ENCODE results near the gene POLR2I. TPM values are rescaled to one million over a fixed set of nuclear protein-coding genes. Genes with fewer than 3 reads are reported as not detected.

Gene POLR2I
- total RNA-seq, 1 donor from 2014 or later: 88.5 TPM

Other genes with a start within 250 kb of the POLR2I start
- 1.1 and 8.4 TPM in 2 replicates for gene APLP1, start 246.3 kb downstream of the POLR2I start, total RNA-seq
- gene NFKBID, start 214.3 kb downstream of the POLR2I start, total RNA-seq: 3.9 and 10.7 TPM in 2 replicates
- not detected in 2 replicates for gene HCST, start 212.3 kb downstream of the POLR2I start, total RNA-seq
- not detected in 2 replicates for gene TYROBP, start 206.6 kb downstream of the POLR2I start, total RNA-seq
- gene LRFN3, start 178.5 kb downstream of the POLR2I start, total RNA-seq: 6.2 and 12.7 TPM in 2 replicates
- gene SDHAF1, start 119.7 kb downstream of the POLR2I start, total RNA-seq: 23.2 and 34.5 TPM in 2 replicates
- gene SYNE4, start 106.1 kb downstream of the POLR2I start, total RNA-seq: 4.4 and 5.3 TPM in 2 replicates
- 24.3 and 39.7 TPM in 2 replicates for gene ALKBH6, start 100.7 kb downstream of the POLR2I start, total RNA-seq
- gene CLIP3, start 82.0 kb downstream of the POLR2I start, total RNA-seq: 0.51 and 4.3 TPM in 2 replicates
- gene THAP8, start 60.6 kb downstream of the POLR2I start, total RNA-seq: 3.3 and 7.0 TPM in 2 replicates
- gene WDR62, start 60.0 kb downstream of the POLR2I start, total RNA-seq: 12.7 and 20.7 TPM in 2 replicates
- gene OVOL3, start 3.7 kb downstream of the POLR2I start, total RNA-seq: not detected in 2 replicates
- gene TBCB, start 593 bp upstream of the POLR2I start, total RNA-seq: 280 and 410 TPM in 2 replicates
- gene CAPNS1, start 25.2 kb upstream of the POLR2I start, total RNA-seq: 259 and 267 TPM in 2 replicates
- 1.7 TPM in 1 of 2 replicates, not detected in the other for gene COX7A1, start 37.6 kb upstream of the POLR2I start, total RNA-seq
- gene ZNF565, start 99.8 kb upstream of the POLR2I start, total RNA-seq: 0.98 and 2.0 TPM in 2 replicates
- gene ZNF146, start 100.2 kb upstream of the POLR2I start, total RNA-seq: 69.5 and 103 TPM in 2 replicates